HUDEP-2 (cell line): ENCODE results near the gene RARB.

Experiments used
- DNase-seq, 76 experiments: peaks; one replicate each; lab custom pipeline; 2025; ENCODE audit not compliant: unreplicated experiment in 76 of 76; lab: John Stamatoyannopoulos, UW

The RARB gene

DNA sequence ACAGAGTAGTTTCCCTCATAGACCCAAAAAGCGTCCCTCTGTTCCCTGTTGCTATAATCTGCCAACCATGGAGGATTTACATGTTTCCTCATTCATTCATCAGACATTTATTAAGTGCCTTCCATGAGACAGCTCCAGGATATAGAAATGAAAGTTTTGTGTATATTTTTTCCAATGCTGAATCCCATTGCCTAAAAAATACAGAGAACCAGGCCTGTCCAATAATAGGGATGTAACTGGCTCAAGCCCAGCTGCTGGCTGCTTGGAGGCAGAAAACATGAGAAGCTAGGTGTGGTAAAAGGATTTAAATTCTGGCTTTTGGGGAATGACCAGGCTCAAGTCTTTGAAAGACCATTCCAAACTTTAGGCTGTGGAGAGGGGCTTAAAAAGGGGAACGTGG lies 41.5 kb downstream of the RARB start:
- DNase-seq = no peak

- DNase-seq = no peak
Observed at GRCh38 chr3:25471081-25471768, 43.2 kb downstream of the RARB start.

GRCh38 chr3:25472153-25472552 lies 44.1 kb downstream of the RARB start:
- no peak for DNase-seq

- DNase-seq = no peak
Observed at GRCh38 chr3:25472731-25473130, 44.7 kb downstream of the RARB start.

DNA sequence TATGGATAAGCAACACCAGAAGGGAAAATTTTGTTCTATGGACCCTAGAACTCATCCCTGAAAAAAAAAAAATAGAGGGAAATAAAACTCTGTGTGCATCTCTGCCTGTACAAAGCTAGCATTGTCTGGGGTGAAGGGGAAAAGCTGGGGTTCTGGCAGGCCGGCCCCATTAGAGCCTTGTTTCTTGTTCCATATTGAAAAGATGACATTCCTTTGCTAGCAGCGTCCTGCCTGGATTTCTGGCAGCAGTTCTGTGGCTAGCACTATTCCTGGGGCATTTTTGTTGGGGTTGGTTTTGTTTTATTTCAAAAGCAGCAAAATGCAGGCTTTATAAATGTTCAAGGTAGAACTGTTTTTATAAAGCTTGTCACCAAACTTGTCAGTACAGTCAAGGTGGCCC lies 45.2 kb downstream of the RARB start:
- DNase-seq = no peak

DNA sequence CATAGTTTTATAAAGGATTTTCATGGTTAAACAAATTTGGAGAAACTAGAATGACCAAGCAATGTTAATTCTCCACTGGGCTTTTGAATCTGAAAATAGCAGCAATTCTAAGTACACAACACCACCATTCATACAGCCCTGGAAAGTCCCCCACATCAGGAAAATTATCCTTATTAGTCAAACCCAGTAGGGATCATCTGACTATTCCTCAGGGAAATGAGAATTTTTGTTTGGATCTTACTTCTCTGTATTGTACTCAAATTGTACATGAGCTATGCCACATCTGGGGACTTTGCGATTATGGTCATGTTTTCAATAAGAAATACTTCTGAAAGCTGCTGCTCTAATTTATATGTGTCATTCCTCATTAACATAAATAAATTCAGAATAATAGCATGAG lies 46.0 kb downstream of the RARB start:
- DNase-seq = no peak

DNA sequence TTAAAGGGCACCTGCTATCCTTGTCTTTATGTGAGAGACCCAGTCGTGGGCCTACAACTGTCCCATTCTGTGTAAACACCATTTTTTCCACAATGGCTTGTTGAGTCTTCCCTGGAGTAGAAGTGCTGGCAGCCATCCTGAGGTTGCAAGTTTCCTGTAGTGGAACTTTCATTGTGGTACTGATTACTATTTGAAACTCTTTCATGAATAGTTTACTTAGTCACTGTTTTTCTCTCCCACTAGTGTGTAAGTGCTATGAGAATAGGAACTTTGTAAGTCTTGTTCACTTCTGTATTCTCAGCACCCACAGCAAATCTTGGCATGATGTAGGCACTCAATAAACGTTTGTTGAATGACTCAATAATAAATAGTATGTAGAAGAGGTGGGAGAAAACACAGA lies 48.6 kb downstream of the RARB start:
- DNase-seq = no peak

- no peak for DNase-seq
Observed at GRCh38 chr3:25478211-25478757, 50.2 kb downstream of the RARB start.

DNA sequence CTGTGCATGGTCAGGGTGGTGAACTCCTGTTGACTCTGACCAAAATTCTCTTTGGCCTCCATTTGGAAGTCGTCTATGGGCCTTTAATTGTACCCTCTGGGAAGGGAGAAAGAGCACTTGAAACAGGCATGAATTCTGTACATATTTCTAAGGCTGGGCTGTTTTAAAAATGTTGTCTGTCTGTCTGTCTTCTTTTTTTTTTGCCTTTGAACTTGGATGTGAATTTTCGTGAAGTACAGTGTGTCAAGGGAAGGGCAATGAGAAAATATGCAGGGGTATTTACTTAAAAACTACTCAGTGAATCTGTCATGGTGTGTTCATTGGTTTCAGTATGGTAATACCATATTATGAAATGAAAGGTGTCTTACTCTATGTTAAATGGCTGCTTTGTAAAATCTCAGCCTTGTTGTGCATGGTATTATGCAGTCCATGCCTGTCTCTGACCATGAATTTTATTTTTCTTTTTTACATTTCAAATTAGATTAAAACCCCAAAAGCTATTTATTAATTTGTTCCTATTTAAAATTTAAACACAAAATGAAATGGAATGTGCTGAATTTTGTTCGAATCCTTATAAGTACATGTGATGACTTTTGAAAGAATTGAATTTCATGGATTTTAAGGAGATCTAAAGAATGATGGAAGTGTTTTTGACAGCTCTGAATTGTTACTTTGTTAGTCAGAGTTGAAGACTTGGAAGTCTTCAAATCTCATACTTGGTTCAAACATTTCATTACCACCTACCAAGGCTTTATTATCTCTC lies 51.1 kb downstream of the RARB start:
- DNase-seq = no peak

DNA sequence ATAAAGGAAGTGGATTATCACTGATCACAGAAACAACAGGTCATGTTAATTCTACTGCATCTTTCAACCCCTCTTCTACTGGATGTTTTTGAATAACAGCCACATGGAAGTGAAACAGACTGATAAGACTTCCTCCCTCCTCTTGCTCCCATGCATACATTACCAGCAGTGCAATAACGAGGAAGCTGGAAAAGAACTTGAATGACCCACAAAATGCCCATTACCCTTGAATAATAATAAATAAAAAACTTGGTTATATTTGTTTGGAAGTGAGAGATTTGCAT lies 51.6 kb downstream of the RARB start:
- DNase-seq = no peak

- DNase-seq = no peak
Observed at GRCh38 chr3:25480811-25481210, 52.7 kb downstream of the RARB start.

GRCh38 chr3:25481386-25481785 lies 53.3 kb downstream of the RARB start:
- DNase-seq = no peak

GRCh38 chr3:25483456-25483855 lies 55.4 kb downstream of the RARB start:
- DNase-seq = no peak

GRCh38 chr3:25485673-25486072 lies 57.6 kb downstream of the RARB start:
- no peak for DNase-seq

GRCh38 chr3:25486932-25487331 lies 58.9 kb downstream of the RARB start:
- no peak for DNase-seq

GRCh38 chr3:25489858-25490593 lies 62.0 kb downstream of the RARB start:
- DNase-seq = no peak

DNA sequence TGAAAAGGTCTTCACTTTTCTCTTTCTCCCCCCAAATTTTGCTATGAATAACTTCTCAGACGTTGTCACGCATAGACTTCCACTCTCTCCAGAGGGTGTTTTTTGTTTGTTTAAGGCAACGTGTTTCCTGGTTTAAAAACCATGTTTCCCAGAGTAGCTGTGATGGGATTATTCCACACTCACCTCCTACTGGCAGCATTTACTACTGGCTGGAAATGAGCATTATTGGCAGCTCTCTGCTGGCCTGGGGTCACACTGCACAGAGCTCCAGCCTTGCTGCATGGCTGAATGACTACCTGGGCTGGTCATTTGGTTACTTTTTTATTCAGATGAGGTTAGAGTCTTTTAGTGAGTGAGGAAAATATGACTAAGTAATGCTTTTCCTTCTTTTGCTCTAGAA lies 65.2 kb downstream of the RARB start:
- no peak for DNase-seq

DNA sequence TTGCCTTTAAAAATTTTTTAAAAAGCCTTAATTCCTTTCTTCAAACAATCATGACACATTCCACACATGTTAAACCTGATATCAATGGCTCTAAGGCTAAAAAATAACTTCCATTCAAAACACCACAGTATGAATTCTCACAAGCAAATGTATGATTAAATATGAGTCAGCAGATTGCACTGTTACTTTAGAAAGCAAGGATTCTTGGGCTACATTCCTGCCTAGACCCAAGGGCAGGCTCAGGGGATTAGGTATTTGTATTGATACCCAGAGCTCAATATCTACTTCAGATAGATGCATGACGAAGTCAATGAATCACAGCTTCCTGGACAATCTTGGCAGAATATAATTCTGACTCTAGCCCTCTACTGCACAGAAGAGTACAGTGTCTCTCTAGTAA lies 65.7 kb downstream of the RARB start:
- DNase-seq = no peak

GRCh38 chr3:25495304-25495703 lies 67.2 kb downstream of the RARB start:
- DNase-seq = no peak

- no peak for DNase-seq
Observed at GRCh38 chr3:25495726-25496253, 67.7 kb downstream of the RARB start.

DNA sequence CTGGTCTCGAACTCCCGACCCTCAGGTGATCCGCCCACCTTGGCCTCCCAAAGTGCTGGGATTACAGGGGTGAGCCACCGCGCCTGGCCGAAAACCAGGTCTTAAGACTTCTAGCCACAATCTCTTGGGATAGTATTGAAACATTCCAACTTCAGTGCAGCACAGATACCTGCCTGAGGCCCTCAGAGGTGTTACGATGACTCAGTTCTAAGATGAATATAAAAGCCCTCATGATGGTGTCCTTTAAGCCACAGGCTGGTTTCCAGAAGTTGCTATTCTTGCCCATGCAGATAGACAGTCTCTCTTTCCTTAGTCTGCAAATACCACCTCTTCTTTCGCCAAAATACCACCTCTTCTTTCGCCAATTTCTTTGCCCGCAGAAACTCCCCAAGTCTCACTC lies 69.0 kb downstream of the RARB start:
- no peak for DNase-seq
